ENCODE results near the gene BAK1. TPM values are rescaled to one million over a fixed set of nuclear protein-coding genes. Genes with fewer than 3 reads are reported as not detected.
A peak's percentile ranks its signal among the peaks of the same experiment; 100 is the strongest.

BAK1 gene
- total RNA-seq, 1 donor, result 13.8 TPM

- Histone ChIP-seq H2AFZ (ENCODE audit: low read length) (no peak overlapping the region), H3K27ac (ENCODE audit: low read depth, low read length) (no peak overlapping the region), H3K4me1 (ENCODE audit: insufficient read depth, low read length) (peaks cover 7% of the 10 kb centered on the region), H3K36me3 (ENCODE audit: insufficient read depth, low read length) (peaks cover 8% of the 10 kb centered on the region), H4K20me1 (ENCODE audit: insufficient read depth, low read length) (peaks cover 16% of the 10 kb centered on the region), H3K9me3 (ENCODE audit: low read depth, low read length) (no peaks in the 10 kb centered on the region), H3K79me2 (ENCODE audit: insufficient read depth, low read length) (peaks cover 34% of the 10 kb centered on the region), H3K4me3 (ENCODE audit: insufficient read depth, low read length) (no peak overlapping the region), H3K27me3 (ENCODE audit: insufficient read depth, low read length) (no peaks in the 10 kb centered on the region), H3K4me2 (ENCODE audit: insufficient read depth, low read length) (no peak overlapping the region)
- no peak for TF ChIP-seq CTCF (IDR thresholded peaks at IDR 0.05; ENCODE audit: extremely low read depth, low read depth, low read length)
- DNase-seq (ENCODE audit: insufficient read length, low spot score, missing footprints), result no peak
These were observed 1.1 kb upstream of the BAK1 start for GRCh38 chr6:33581186-33581585.

GRCh38 chr6:33578588-33579011 is 1.5 kb downstream of the BAK1 start:
- no peaks in the 10 kb centered on the region for H3K9me3 ChIP-seq (ENCODE audit: low read depth, low read length)
- peak overlapping the region; percentile 94 for H3K4me3 ChIP-seq (ENCODE audit: insufficient read depth, low read length)
- no peak for TF ChIP-seq CTCF (IDR thresholded peaks at IDR 0.05; ENCODE audit: extremely low read depth, low read depth, low read length)
- peaks cover 16% of the 10 kb centered on the region for H4K20me1 ChIP-seq (ENCODE audit: insufficient read depth, low read length)
- peaks cover 28% of the 10 kb centered on the region for H3K36me3 ChIP-seq (ENCODE audit: insufficient read depth, low read length)
- no peaks in the 10 kb centered on the region for H3K27me3 ChIP-seq (ENCODE audit: insufficient read depth, low read length)
- peak; percentile 69 for DNase-seq (ENCODE audit: insufficient read length, low spot score, missing footprints)
- peaks cover 34% of the 10 kb centered on the region for H3K79me2 ChIP-seq (ENCODE audit: insufficient read depth, low read length)
- peaks cover 7% of the 10 kb centered on the region for H3K4me1 ChIP-seq (ENCODE audit: insufficient read depth, low read length)
- H2AFZ ChIP-seq (ENCODE audit: low read length), result no peak overlapping the region
- peak overlapping the region; percentile 88 for H3K4me2 ChIP-seq (ENCODE audit: insufficient read depth, low read length)
- peak overlapping the region; percentile 8 for H3K27ac ChIP-seq (ENCODE audit: low read depth, low read length)

DNA sequence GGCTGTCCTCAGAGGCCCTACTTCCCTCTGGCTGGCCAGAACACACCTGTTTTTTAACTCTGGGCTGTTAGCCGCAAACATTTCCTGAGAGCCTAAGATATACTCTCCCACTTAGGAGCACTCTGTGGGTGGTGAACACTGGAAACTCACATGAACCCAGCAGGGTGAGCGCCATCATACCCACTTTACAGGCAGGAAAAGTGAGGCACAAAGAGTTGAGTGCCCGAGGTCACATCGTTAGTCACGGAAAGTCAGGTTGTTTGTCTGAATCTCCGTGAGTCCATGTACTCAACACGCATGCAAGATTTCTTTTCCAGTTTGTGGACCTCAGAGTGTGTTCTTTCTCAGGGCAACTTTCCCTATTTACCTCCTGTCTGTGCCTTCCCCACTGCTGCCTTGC is 1.9 kb downstream of the BAK1 start:
- H3K79me2 ChIP-seq (ENCODE audit: insufficient read depth, low read length), result peaks cover 34% of the 10 kb centered on the region
- H3K4me1 ChIP-seq (ENCODE audit: insufficient read depth, low read length), result peaks cover 7% of the 10 kb centered on the region
- no peak for TF ChIP-seq CTCF (IDR thresholded peaks at IDR 0.05; ENCODE audit: extremely low read depth, low read depth, low read length)
- H3K27ac ChIP-seq (ENCODE audit: low read depth, low read length), result peak overlapping the region; percentile 17
- peak overlapping the region; percentile 88 for H3K4me2 ChIP-seq (ENCODE audit: insufficient read depth, low read length)
- peak; percentile 63 for DNase-seq (ENCODE audit: insufficient read length, low spot score, missing footprints)
- no peaks in the 10 kb centered on the region for H3K27me3 ChIP-seq (ENCODE audit: insufficient read depth, low read length)
- H4K20me1 ChIP-seq (ENCODE audit: insufficient read depth, low read length), result peaks cover 16% of the 10 kb centered on the region
- H2AFZ ChIP-seq (ENCODE audit: low read length), result no peak overlapping the region
- H3K4me3 ChIP-seq (ENCODE audit: insufficient read depth, low read length), result peak overlapping the region; percentile 94
- H3K9me3 ChIP-seq (ENCODE audit: low read depth, low read length), result no peaks in the 10 kb centered on the region
- H3K36me3 ChIP-seq (ENCODE audit: insufficient read depth, low read length), result peaks cover 28% of the 10 kb centered on the region

DNA sequence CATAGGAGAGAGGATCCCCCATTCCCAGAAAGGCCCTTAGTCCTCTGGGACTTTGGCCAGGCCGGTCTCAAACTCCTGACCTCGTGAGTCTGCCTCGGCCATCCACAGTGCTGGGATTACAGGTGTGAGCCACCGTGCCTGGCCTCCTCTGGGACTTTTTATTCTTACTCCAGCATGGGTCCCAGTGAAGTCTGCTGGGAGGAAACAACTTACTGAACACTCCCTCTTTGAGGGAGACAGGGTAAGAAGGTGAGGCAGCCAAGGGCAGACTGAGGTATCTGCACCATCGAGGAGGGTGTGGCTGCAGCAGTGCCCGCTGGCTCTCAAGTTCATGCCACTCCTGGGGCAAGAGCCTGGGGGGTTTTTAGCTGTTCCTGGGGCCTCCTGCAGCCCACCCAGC is 2.4 kb downstream of the BAK1 start:
- Histone ChIP-seq H2AFZ (ENCODE audit: low read length) (no peak overlapping the region), H3K27me3 (ENCODE audit: insufficient read depth, low read length) (no peaks in the 10 kb centered on the region), H4K20me1 (ENCODE audit: insufficient read depth, low read length) (peaks cover 16% of the 10 kb centered on the region), H3K4me3 (ENCODE audit: insufficient read depth, low read length) (no peak overlapping the region), H3K4me1 (ENCODE audit: insufficient read depth, low read length) (peaks cover 7% of the 10 kb centered on the region), H3K27ac (ENCODE audit: low read depth, low read length) (no peak overlapping the region), H3K79me2 (ENCODE audit: insufficient read depth, low read length) (peaks cover 34% of the 10 kb centered on the region), H3K36me3 (ENCODE audit: insufficient read depth, low read length) (peaks cover 28% of the 10 kb centered on the region), H3K4me2 (ENCODE audit: insufficient read depth, low read length) (no peak overlapping the region), H3K9me3 (ENCODE audit: low read depth, low read length) (no peaks in the 10 kb centered on the region)
- peak; percentile 9 for DNase-seq (ENCODE audit: insufficient read length, low spot score, missing footprints)
- no peak for TF ChIP-seq CTCF (IDR thresholded peaks at IDR 0.05; ENCODE audit: extremely low read depth, low read depth, low read length)

Data from osteoblast (primary cell).